HUES64 (cell line): ENCODE data around the gene SRRM1.
A peak's percentile ranks its signal among the peaks of the same experiment; 100 is the strongest.
"Not testable (repeated sequence)": the region's sequence is repeated elsewhere in the genome, so short reads cannot be mapped to it uniquely, and the experiment has no call there.

Experiments
- H3K27ac ChIP-seq: 2 replicates; pipeline ENCODE4 v1.7.0; 2013; ENCODE audit warnings: low read depth, low read length, inconsistent platforms
- H3K27me3 ChIP-seq: 2 replicates; pipeline ENCODE4 v1.6.1; 2013; ENCODE audit warnings: mild to moderate bottlenecking, low read length; ENCODE audit not compliant: insufficient read depth
- H3K36me3 ChIP-seq: 2 replicates; pipeline ENCODE4 v1.6.1; 2013; ENCODE audit warnings: mild to moderate bottlenecking, low read length; ENCODE audit not compliant: insufficient read depth
- H3K4me1 ChIP-seq: 2 replicates; pipeline ENCODE4 v1.6.1; 2013; ENCODE audit warnings: mild to moderate bottlenecking, low read length, moderate library complexity; ENCODE audit not compliant: insufficient read depth
- H3K4me3 ChIP-seq: 2 replicates; pipeline ENCODE4 v1.5.1; 2013; ENCODE audit warnings: mild to moderate bottlenecking, low read length, moderate library complexity
- H3K9ac ChIP-seq: 2 replicates; pipeline ENCODE4 v1.6.1; 2013; ENCODE audit warnings: mild to moderate bottlenecking, low read depth, low read length
- H3K9me3 ChIP-seq: 2 replicates; pipeline ENCODE4 v1.6.1; 2013; ENCODE audit warnings: low read depth, low read length; ENCODE audit not compliant: insufficient read depth
- WGBS: fragments of 150-250, 120-280 bp; methylation state at CpG from one replicate; pipeline ENCODE4 v1.1.7; 2013; ENCODE audit warnings: missing lambda C conversion rate; 5-methylcytosine and 5-hydroxymethylcytosine counted together

Gene SRRM1

DNA sequence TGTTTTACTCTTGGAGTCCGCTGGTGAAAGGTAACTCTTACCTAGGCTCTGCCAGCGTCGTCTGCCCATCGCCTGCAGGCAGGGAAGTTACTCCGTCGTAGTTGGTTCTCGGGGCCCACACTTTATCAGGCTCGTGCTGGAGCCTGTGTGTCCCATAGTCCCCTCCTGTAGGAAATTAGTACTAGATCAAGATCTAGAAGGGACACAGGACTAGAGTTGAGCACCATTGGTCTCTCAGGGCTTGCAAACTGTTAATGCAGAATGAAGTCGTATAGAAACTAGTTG lies 940 bp downstream of the SRRM1 start:
- 2% methylated on average over 9 of the region's 9 CpGs for WGBS
- Histone ChIP-seq H3K4me3 (peak overlapping the region; percentile 91), H3K27me3 (no peaks in the 10 kb centered on the region), H3K36me3 (peaks cover 42% of the 10 kb centered on the region), H3K27ac (peak overlapping the region; percentile 97), H3K9me3 (no peaks in the 10 kb centered on the region), H3K4me1 (peaks cover 14% of the 10 kb centered on the region; the same call in 1 of the 2 replicates), H3K9ac (peak overlapping the region; percentile 98)

DNA sequence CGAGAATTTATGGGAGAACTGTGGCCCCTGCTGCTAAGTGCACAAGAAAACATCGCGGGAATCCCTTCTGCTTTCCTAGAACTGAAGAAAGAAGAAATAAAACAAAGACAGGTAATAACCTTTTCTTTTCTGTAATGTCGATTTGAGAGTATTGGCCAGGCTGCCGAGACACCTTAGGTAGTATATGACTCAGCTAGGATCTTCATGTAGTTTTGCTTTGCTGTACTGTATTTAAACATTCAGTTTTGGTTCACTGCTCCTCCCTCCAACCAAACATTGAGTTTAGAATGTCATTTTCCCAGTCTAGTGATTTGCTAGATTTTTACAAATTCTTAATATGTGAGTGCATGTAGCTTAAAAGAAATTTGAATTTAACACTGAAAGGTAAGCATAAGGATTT lies 5.8 kb downstream of the SRRM1 start:
- Histone ChIP-seq H3K36me3 (peaks cover 91% of the 10 kb centered on the region), H3K4me3 (no peak overlapping the region), H3K4me1 (peaks cover 10% of the 10 kb centered on the region; the same call in 1 of the 2 replicates), H3K9me3 (no peaks in the 10 kb centered on the region), H3K27ac (no peak overlapping the region), H3K27me3 (no peaks in the 10 kb centered on the region), H3K9ac (no peak overlapping the region)
- WGBS: 97% methylated on average over 5 of the region's 5 CpGs

DNA sequence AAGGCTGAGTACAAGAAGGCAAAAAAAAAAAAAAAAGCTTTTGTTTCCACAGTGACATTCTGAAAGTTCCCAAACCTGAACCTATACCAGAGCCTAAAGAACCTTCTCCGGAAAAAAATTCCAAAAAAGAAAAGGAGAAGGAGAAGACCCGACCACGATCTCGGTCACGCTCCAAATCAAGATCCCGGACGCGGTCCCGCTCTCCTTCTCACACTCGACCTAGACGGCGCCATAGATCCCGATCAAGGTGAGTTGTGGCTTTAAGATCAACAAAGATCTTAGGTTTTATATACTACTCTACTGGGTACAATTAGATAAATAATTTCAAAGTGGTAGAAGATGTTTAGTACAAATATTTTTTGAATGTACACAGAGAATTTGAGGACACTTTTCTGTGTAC lies 9.3 kb downstream of the SRRM1 start:
- WGBS: 98% methylated on average over 13 of the region's 13 CpGs
- Histone ChIP-seq H3K4me3 (no peak overlapping the region), H3K36me3 (peaks cover 100% of the 10 kb centered on the region), H3K9me3 (no peaks in the 10 kb centered on the region), H3K4me1 (no peaks in the 10 kb centered on the region), H3K9ac (no peak overlapping the region), H3K27me3 (no peaks in the 10 kb centered on the region), H3K27ac (no peak overlapping the region)

DNA sequence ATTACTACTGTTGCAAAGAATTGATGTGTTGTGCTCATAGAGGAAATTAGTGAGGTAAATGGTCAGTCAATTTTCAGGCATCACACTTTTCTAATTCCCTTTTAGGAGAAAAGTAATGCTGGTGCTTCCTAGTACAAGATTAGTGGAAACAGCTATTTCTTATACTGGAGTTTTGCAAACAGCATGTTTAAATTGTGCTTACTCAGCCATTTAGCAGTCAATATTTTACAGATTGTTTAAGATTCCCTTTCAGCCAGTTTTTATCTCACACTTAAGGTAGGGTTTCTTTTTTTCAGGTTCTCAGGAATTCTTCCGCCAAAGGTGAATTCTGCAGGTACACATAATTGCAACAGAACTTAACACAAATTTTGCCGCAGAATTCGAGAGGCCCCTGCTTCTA lies 10.9 kb downstream of the SRRM1 start:
- Histone ChIP-seq H3K9ac (no peak overlapping the region), H3K36me3 (peaks cover 99% of the 10 kb centered on the region), H3K4me3 (no peak overlapping the region), H3K9me3 (no peaks in the 10 kb centered on the region), H3K27ac (no peak overlapping the region), H3K4me1 (no peaks in the 10 kb centered on the region), H3K27me3 (no peaks in the 10 kb centered on the region)
- WGBS: 87% methylated on average over 3 of the region's 3 CpGs

DNA sequence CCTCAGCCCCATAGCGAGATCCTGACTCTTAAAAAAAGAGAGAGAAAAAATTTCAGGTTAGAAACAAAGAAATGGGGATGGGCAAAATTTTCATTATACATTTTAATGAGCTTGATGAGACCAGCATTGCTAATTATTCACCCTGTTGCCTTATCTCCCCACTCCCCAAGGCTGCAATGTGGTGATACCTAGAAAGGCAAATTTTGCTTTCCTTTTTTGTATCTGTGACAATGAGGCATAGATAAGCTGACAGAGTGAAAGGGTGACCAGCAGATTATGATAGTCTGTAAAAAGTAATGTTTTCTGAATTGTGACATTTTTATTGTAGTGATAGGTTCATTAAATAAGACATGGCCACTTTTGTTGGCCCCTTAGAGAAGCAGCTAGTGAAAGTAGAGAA lies 12.9 kb downstream of the SRRM1 start:
- Histone ChIP-seq H3K27me3 (no peaks in the 10 kb centered on the region), H3K27ac (no peak overlapping the region), H3K4me1 (no peaks in the 10 kb centered on the region), H3K9ac (no peak overlapping the region), H3K4me3 (no peak overlapping the region), H3K36me3 (peaks cover 99% of the 10 kb centered on the region), H3K9me3 (no peaks in the 10 kb centered on the region)
- 86% methylated on average over 1 of the region's 1 CpG for WGBS

DNA sequence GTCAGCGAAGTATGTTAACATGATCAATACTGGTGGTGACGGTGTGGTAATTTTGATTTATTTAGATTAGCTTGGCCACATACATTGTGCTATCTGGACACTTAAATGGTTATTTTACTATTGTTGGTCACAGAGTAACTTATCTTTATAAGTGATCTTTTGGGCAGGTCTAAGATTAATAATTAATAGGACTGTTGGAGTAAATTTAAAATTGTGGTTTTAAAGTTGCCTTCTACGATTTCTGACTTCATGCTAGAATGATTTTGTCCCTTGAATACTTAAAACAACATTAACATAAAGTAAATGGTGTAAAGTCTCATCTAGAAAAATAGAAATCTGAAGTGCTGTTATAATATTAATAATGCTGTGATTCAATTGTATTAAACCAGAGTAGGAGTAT lies 14.7 kb downstream of the SRRM1 start:
- peaks cover 99% of the 10 kb centered on the region for H3K36me3 ChIP-seq
- WGBS: 96% methylated on average over 2 of the region's 3 CpGs

DNA sequence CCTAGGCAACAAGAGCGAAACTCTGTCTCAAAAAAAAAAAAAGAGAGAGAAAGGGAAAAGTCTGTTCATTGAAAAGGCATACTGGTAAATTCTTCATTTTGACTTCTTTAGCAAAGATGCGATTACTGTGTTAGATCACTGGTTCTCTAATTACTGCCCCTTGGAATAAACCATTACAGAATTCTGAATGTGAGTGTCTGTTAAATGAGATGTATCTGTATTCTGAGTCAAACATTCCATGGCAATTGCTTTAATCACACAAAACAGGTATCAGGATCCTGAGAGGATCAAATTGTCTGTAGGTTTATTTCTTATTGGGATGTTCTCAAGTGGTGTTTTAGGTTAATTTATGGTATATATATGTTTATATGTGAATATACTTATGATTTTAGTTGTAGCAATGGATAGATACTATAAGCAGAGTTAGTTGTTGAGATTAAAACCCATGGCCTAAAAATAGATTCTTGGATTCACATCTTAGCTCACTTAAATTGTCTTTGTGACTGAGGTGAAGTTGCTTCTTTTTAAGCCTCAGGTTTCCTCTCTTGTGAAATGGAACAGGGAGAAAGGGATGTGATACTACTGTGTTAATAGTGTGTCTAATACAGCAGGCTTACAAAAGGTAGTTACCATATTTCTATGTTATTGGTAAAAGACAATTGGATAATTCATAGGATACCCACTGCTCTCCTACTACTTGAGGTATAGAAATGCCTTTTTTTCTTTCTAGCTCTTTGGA lies 16.2 kb downstream of the SRRM1 start:
- no peak overlapping the region for H3K4me3 ChIP-seq
- no peaks in the 10 kb centered on the region for H3K27me3 ChIP-seq
- no peaks in the 10 kb centered on the region for H3K4me1 ChIP-seq
- 94% methylated on average over 2 of the region's 2 CpGs for WGBS
- H3K36me3 ChIP-seq: peaks cover 99% of the 10 kb centered on the region
- H3K9me3 ChIP-seq: no peaks in the 10 kb centered on the region
- H3K27ac ChIP-seq: no peak overlapping the region
- no peak overlapping the region for H3K9ac ChIP-seq

More for the DNA sequence above, 14.7 kb downstream of the SRRM1 start:
- Histone ChIP-seq H3K4me1 (no peaks in the 10 kb centered on the region), H3K27me3 (no peaks in the 10 kb centered on the region), H3K9ac (no peak overlapping the region), H3K9me3 (no peaks in the 10 kb centered on the region), H3K27ac (no peak overlapping the region), H3K4me3 (no peak overlapping the region)

DNA sequence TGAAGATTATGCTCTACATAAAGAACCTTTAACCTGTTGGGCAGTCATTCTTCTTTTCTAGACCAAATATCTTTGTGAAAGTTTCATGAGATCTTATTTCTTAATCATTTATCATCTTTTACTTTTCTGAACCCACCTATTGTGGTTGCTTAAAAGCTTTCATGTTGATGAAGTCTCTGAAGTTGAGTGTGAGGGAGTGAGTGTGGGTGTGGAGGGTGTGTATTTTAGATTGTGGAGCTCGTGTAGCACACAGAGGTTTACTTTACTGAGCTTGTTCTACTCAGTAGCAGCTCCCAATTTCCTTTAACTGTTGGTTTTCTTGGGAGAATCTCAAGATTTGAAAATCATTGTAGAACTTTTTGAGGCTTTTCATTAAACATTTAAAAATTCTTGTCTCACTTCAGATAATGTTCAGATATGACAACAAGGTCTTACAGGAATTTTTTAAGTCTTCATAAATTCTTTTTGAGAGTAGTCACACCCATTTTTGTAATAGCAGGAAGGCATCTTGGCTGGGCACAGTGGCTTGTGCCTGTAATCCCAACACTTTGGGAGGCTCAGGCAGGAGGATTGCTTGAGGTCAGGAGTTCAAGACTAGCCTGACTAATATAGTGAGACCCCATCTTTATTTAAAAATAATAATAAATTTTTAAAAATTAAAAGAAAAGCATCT lies 17.0 kb downstream of the SRRM1 start:
- Histone ChIP-seq H3K4me1 (no peaks in the 10 kb centered on the region), H3K27me3 (no peaks in the 10 kb centered on the region), H3K9ac (no peak overlapping the region), H3K27ac (no peak overlapping the region), H3K4me3 (no peak overlapping the region), H3K9me3 (no peaks in the 10 kb centered on the region), H3K36me3 (peaks cover 99% of the 10 kb centered on the region)
- WGBS: 83% methylated on average over 1 of the region's 1 CpG

DNA sequence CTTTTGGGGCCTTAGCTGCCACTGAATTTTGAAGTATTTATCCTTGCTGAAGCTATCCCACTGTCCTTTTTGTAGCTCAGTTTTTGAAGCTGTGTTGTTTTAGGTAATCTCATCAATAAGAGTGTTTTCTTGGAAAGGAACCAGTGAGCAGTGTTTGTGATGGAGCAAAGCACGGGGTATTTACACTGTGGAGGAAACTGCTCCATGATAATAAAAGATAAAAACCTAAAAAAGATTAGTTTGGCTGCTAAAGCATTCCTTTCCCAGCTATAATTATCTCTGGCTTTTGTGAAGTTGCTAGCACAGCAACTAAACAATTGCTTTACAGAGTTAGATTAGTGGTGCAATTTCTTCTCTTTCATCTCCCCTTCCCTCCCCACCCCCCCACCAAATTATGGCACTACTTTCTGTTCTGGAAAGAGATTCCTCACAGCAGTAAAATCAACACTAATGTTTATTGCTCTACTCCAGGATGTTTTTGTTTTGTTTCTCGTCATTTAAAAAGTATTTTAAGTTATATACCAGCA lies 21.5 kb downstream of the SRRM1 start:
- H3K9me3 ChIP-seq: no peaks in the 10 kb centered on the region
- H3K27me3 ChIP-seq: no peaks in the 10 kb centered on the region
- no peak overlapping the region for H3K9ac ChIP-seq
- 93% methylated on average over 2 of the region's 2 CpGs for WGBS
- no peaks in the 10 kb centered on the region for H3K4me1 ChIP-seq
- no peak overlapping the region for H3K4me3 ChIP-seq
- peaks cover 100% of the 10 kb centered on the region for H3K36me3 ChIP-seq
- H3K27ac ChIP-seq: no peak overlapping the region

DNA sequence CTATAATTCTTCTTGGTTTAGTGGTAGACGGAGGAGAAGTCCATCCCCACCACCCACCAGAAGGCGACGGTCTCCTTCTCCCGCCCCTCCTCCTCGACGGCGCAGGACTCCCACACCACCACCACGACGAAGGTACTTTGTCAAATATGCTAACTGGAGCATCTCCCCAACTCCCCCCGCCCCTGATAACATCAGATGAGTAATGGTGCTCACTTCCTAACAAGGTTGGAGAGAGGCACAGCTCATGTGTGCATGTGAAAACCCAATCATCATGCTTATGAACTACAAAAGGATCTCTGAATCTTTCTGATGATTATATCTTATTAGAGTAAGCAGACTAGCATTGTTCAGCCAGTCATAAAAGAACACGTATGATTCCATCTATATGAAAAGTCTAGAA lies 23.7 kb downstream of the SRRM1 start:
- Histone ChIP-seq H3K4me1 (no peaks in the 10 kb centered on the region), H3K27me3 (no peaks in the 10 kb centered on the region), H3K36me3 (peaks cover 100% of the 10 kb centered on the region), H3K4me3 (no peak overlapping the region), H3K27ac (no peak overlapping the region), H3K9me3 (no peaks in the 10 kb centered on the region), H3K9ac (no peak overlapping the region)
- 97% methylated on average over 10 of the region's 11 CpGs for whole genome bisulfite sequencing

DNA sequence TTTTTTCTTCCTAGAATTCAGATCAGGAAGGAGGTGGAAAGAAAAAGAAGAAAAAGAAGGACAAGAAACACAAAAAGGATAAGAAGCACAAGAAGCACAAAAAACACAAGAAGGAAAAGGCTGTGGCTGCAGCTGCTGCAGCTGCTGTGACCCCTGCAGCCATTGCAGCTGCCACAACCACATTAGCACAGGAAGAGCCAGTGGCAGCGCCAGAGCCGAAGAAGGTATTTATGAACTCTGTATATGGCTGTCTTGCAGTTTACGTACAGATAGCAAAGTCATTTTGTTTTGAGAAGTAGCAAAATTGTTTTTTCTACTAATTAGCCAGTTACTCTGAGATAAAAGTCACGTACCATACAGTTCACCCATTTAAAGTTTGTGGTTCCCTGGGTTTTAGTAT lies 28.3 kb downstream of the SRRM1 start:
- WGBS: 97% methylated on average over 4 of the region's 4 CpGs
- H3K27me3 ChIP-seq, H3K9ac ChIP-seq, H3K27ac ChIP-seq, H3K4me3 ChIP-seq, H3K4me1 ChIP-seq, H3K9me3 ChIP-seq: not testable (repeated sequence)
- peaks cover 92% of the 10 kb centered on the region for H3K36me3 ChIP-seq
